H9 (cell line): ENCODE data around the gene BFSP2. TPM values are rescaled to one million over a fixed set of nuclear protein-coding genes. Genes with fewer than 3 reads are reported as not detected.

Experiments used
- DNase-seq: peaks from one replicate; pipeline ENCODE4 v3.0.0-alpha.2; 2017
- H2AFZ ChIP-seq: one replicate; pipeline ENCODE4 v1.6.1; 2013; ENCODE audit warnings: mild to moderate bottlenecking, low read length, control low read depth, moderate library complexity
- H2AK5ac ChIP-seq: 2 replicates; pipeline ENCODE4 v1.6.1; 2013; ENCODE audit warnings: low read length, control low read depth, mixed read lengths; ENCODE audit not compliant: insufficient read length
- H2BK120ac ChIP-seq: one replicate; pipeline ENCODE4 v1.6.1; 2013; ENCODE audit warnings: low read depth, mild to moderate bottlenecking, low read length, control low read depth, inconsistent platforms; ENCODE audit not compliant: poor library complexity, severe bottlenecking
- H2BK12ac ChIP-seq: 2 replicates; pipeline ENCODE4 v1.6.1; 2013; ENCODE audit warnings: low read length, control low read depth, mixed read lengths, low read depth; ENCODE audit not compliant: insufficient read length
- H2BK15ac ChIP-seq: 2 replicates; pipeline ENCODE4 v1.6.1; 2013; ENCODE audit warnings: low read depth, low read length, control low read depth
- H2BK20ac ChIP-seq: one replicate; pipeline ENCODE4 v1.6.1; 2013; ENCODE audit warnings: low read depth, mild to moderate bottlenecking, low read length, control low read depth, inconsistent platforms; ENCODE audit not compliant: poor library complexity, severe bottlenecking
- H2BK5ac ChIP-seq: 2 replicates; pipeline ENCODE4 v1.6.1; 2013; ENCODE audit warnings: low read length, control low read depth, mixed read lengths; ENCODE audit not compliant: insufficient read length
- H3K14ac ChIP-seq: 2 replicates; pipeline ENCODE4 v1.6.1; 2013; ENCODE audit warnings: low read length, control low read depth; ENCODE audit not compliant: insufficient read depth
- H3K18ac ChIP-seq: 2 replicates; pipeline ENCODE4 v1.6.1; 2013; ENCODE audit warnings: low read depth, mild to moderate bottlenecking, mixed read lengths, low read length, control low read depth; ENCODE audit not compliant: insufficient read length
- H3K23ac ChIP-seq: 2 replicates; pipeline ENCODE4 v1.6.1; 2013; ENCODE audit warnings: low read length, control low read depth, mixed read lengths, low read depth; ENCODE audit not compliant: insufficient read length
- H3K23me2 ChIP-seq: 2 replicates; pipeline ENCODE4 v1.6.1; 2013; ENCODE audit warnings: low read depth, mild to moderate bottlenecking, mixed read lengths, low read length, control low read depth; ENCODE audit not compliant: insufficient read length, poor library complexity, severe bottlenecking
- H3K27ac ChIP-seq: 2 replicates; pipeline ENCODE4 v1.5.1; 2013; ENCODE audit warnings: low read length, control low read depth, mixed read lengths, low read depth; ENCODE audit not compliant: insufficient read length
- H3K27me3 ChIP-seq: 2 replicates; pipeline ENCODE4 v1.6.1; 2013; ENCODE audit warnings: low read length, control low read depth, inconsistent platforms; ENCODE audit not compliant: insufficient read depth
- H3K4ac ChIP-seq: 2 replicates; pipeline ENCODE4 v1.6.1; 2013; ENCODE audit warnings: low read depth, mild to moderate bottlenecking, control low read depth, inconsistent platforms, low read length, moderate library complexity
- H3K4me1 ChIP-seq: 2 replicates; pipeline ENCODE4 v1.6.1; 2013; ENCODE audit warnings: low read length, control low read depth, inconsistent platforms; ENCODE audit not compliant: insufficient read depth
- H3K4me2 ChIP-seq: 2 replicates; pipeline ENCODE4 v1.6.1; 2013; ENCODE audit warnings: low read length, control low read depth, mixed read lengths; ENCODE audit not compliant: insufficient read length, insufficient read depth
- H3K56ac ChIP-seq: 2 replicates; pipeline ENCODE4 v1.6.1; 2013; ENCODE audit warnings: low read depth, mild to moderate bottlenecking, mixed read lengths, low read length, control low read depth; ENCODE audit not compliant: insufficient read length
- H3K79me1 ChIP-seq: 2 replicates; pipeline ENCODE4 v1.6.1; 2013; ENCODE audit warnings: low read depth, mild to moderate bottlenecking, moderate library complexity, low read length, control low read depth, inconsistent platforms; ENCODE audit not compliant: insufficient read depth, poor library complexity, severe bottlenecking
- H3K79me2 ChIP-seq: 2 replicates; pipeline ENCODE4 v1.6.1; 2013; ENCODE audit warnings: low read length, control low read depth, inconsistent platforms; ENCODE audit not compliant: insufficient read depth
- H3K9ac ChIP-seq: 2 replicates; pipeline ENCODE4 v1.6.1; 2013; ENCODE audit warnings: low read length, control low read depth, mixed read lengths; ENCODE audit not compliant: insufficient read length; ENCODE audit errors: extremely low read depth
- H3K9me3 ChIP-seq: one replicate; pipeline ENCODE4 v1.6.1; 2013; ENCODE audit warnings: low read depth, low read length, inconsistent platforms; ENCODE audit not compliant: control insufficient read depth
- H3T11ph ChIP-seq: one replicate; pipeline ENCODE4 v1.6.1; 2013; ENCODE audit warnings: mild to moderate bottlenecking, low read length, control low read depth, inconsistent platforms
- H4K20me1 ChIP-seq: one replicate; pipeline ENCODE4 v1.6.1; 2013; ENCODE audit not compliant: control insufficient read depth, insufficient read length, insufficient read depth
- H4K5ac ChIP-seq: 2 replicates; pipeline ENCODE4 v1.6.1; 2013; ENCODE audit warnings: low read depth, mild to moderate bottlenecking, mixed read lengths, low read length, control low read depth; ENCODE audit not compliant: insufficient read length
- H4K8ac ChIP-seq: replicated peaks from 2 replicates; pipeline ENCODE4 v1.6.1; 2013; ENCODE audit warnings: low read length, control low read depth, mixed read lengths, low read depth; ENCODE audit not compliant: insufficient read length
- H4K91ac ChIP-seq: 2 replicates; pipeline ENCODE4 v1.6.1; 2013; ENCODE audit warnings: low read depth, mild to moderate bottlenecking, moderate library complexity, mixed read lengths, low read length, control low read depth; ENCODE audit not compliant: insufficient read length
- H3K27ac Mint-ChIP-seq, 3 experiments: 2 replicates in 2 of 3; 3 replicates in 1 of 3; pipeline ENCODE4 v1.8.0; 2020 to 2021; ENCODE audit warnings: mixed read lengths in 3 of 3, mild to moderate bottlenecking in 1 of 3, moderate library complexity in 1 of 3
- H3K27me3 Mint-ChIP-seq: 2 replicates; pipeline ENCODE4 v1.8.0; 2021; ENCODE audit warnings: low read depth, mild to moderate bottlenecking, moderate library complexity, mixed read lengths
- H3K36me3 Mint-ChIP-seq, 3 experiments: 2 replicates in 2 of 3; 3 replicates in 1 of 3; pipeline ENCODE4 v1.8.0; 2020 to 2021; ENCODE audit warnings: low read depth in 3 of 3, mixed read lengths in 3 of 3; ENCODE audit not compliant: insufficient read depth in 1 of 3
- H3K4me1 Mint-ChIP-seq, 2 experiments: 2 replicates each; pipeline ENCODE4 v1.8.0; 2020; ENCODE audit warnings: mixed read lengths in 2 of 2
- H3K4me3 Mint-ChIP-seq, 2 experiments: 2 replicates in 1 of 2; 3 replicates in 1 of 2; pipeline ENCODE4 v1.8.0; 2020 to 2021; ENCODE audit warnings: mild to moderate bottlenecking in 2 of 2, mixed read lengths in 2 of 2, moderate library complexity in 1 of 2
- H3K9me3 Mint-ChIP-seq, 2 experiments: 2 replicates in 1 of 2; 3 replicates in 1 of 2; pipeline ENCODE4 v1.8.0; 2020; ENCODE audit warnings: mild to moderate bottlenecking in 2 of 2, mixed read lengths in 2 of 2, moderate library complexity in 1 of 2
- CTCF ChIP-seq: fragments of 200-600 bp; sonication (generic); conservative IDR thresholded peaks from 3 replicates; pipeline ENCODE4 v1.8.0; 2021; ENCODE audit warnings: antibody characterized with exemption, mild to moderate bottlenecking
- WGBS: extraction: QIAGEN DNeasy Blood & Tissue Kit; methylation state at CpG from one replicate; pipeline ENCODE4 v1.1.7; 2013; ENCODE audit warnings: missing lambda C conversion rate, low lambda C conversion rate, mixed read lengths; ENCODE audit not compliant: insufficient read length; ENCODE audit errors: extremely low coverage; 5-methylcytosine and 5-hydroxymethylcytosine counted together
- total RNA-seq: library from RNA; stranded (reverse); gene quantifications from 2 replicates; pipeline ENCODE4 v1.2.1, GENCODE V29; 2021

The BFSP2 gene
- total RNA-seq, 1 experiment from 2014 or later = not detected

- Mint-ChIP-seq H3K27me3 (no peaks in the 10 kb centered on the region), H3K4me1 (peaks cover 0 to 2% of the 10 kb centered on the region in 2 experiments; a peak in 1 of 4 replicates), H3K36me3 (no peaks in the 10 kb centered on the region), H3K9me3 (peaks cover 0 to 3% of the 10 kb centered on the region in 2 experiments; a peak in 1 of 5 replicates), H3K4me3 (no peak overlapping the region), H3K27ac (no peak overlapping the region)
- H3K9ac ChIP-seq = no peak overlapping the region
- no peak overlapping the region for H3K18ac ChIP-seq
- no peak overlapping the region for H3K4me2 ChIP-seq
- no peak overlapping the region for H4K5ac ChIP-seq
- H3K23me2 ChIP-seq = no peaks in the 10 kb centered on the region
- H2BK15ac ChIP-seq = no peak overlapping the region
- H4K20me1 ChIP-seq = no peaks in the 10 kb centered on the region
- H2BK5ac ChIP-seq = no peak overlapping the region
- no peak overlapping the region for H2AFZ ChIP-seq
- H2AK5ac ChIP-seq = no peak overlapping the region
- H3K27me3 ChIP-seq = no peaks in the 10 kb centered on the region
- no peak overlapping the region for H2BK120ac ChIP-seq
- no peaks in the 10 kb centered on the region for H3K9me3 ChIP-seq
- no peak overlapping the region for H2BK20ac ChIP-seq
- H3K79me1 ChIP-seq = no peaks in the 10 kb centered on the region
- no peaks in the 10 kb centered on the region for H3K4me1 ChIP-seq
- H2BK12ac ChIP-seq = no peak overlapping the region
- H3K56ac ChIP-seq = no peak overlapping the region
- H3K23ac ChIP-seq = no peak overlapping the region
- no peak for DNase-seq
- H3K79me2 ChIP-seq = no peaks in the 10 kb centered on the region
- no peak overlapping the region for H4K91ac ChIP-seq
- H3K4ac ChIP-seq = no peak overlapping the region
- no peak for TF ChIP-seq CTCF
- no CpG with 5 or more reads among the region's 9 CpGs for WGBS
- H3T11ph ChIP-seq = no peak overlapping the region
- no peak overlapping the region for H3K27ac ChIP-seq
- no peak overlapping the region for H4K8ac ChIP-seq
- no peak overlapping the region for H3K14ac ChIP-seq
These were observed 106.5 kb downstream of the BFSP2 start for GRCh38 chr3:133506215-133506901.
